Limb (tissue), 2 donors: ENCODE data around the gene TMBIM1.

Experiments used
- DNase-seq, 2 donors: peaks; one replicate each; pipeline ENCODE4 v3.0.0-alpha.2; 2016; ENCODE audit errors: extremely low spot score in 2 of 2

Gene TMBIM1

DNA sequence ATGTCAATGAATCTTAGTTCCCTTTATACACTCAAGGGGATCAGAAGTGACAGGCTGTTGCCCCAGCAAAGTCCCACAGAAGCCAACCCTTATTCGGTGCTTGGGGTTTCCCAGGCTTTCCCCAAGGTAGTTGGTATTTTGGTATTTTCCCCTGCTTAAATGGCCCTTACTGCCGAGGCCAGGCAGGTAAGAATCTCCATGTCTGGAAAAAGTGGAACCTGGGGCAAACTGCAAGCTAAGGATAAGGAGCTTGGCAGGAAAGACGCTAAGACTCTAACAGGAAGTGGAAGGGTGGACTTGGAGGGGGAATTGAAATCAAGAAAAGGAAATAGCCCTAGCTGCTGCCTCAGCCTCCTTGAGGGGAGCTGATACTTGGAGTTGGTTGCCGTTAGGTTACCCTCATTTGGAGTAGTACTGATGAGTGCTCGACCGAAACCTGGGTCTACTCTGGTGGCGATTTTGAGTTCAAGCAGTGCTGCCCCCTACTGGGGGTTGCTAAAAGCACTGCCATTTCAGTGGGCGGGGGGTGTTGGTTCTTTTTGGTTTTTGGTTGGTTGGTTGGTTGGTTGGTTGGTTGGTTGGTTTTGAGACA, 34.8 kb downstream of the TMBIM1 start:
- no peak for DNase-seq

DNA sequence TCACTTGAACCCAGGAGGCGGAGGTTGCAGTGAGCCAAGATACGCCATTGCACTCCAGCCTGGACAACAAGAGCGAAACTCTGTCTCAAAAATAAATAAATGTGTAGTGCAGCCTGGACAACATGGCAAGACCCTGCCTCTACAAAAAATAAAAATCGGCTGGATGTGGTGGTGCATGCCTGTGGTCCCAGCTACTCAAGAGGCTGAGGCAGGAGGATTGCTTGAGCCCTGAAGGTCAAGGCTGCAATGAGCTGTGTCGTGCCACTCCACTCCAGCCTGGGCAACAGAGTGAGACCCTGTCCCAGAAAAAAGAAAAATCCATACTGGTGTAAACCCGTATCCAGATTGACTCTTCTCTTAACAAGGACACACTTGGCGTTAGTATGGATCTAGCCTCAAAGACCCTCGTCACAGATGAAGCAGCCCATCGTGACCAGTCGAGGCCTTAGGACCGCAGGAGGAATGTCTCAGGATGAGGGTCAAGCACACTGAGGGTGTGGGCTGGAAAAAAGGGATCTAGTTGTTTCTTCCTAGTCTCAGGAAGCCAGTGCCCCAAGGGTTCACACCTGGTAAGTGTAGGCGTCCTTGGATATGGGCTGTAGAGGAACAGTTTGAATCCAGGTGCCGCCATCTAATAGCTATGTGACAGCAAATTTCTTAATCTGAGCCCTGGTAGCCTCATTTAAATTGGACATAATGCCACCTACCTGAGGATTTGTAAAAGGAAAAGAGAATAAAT, 35.5 kb downstream of the TMBIM1 start:
- DNase-seq, result no peak

DNA sequence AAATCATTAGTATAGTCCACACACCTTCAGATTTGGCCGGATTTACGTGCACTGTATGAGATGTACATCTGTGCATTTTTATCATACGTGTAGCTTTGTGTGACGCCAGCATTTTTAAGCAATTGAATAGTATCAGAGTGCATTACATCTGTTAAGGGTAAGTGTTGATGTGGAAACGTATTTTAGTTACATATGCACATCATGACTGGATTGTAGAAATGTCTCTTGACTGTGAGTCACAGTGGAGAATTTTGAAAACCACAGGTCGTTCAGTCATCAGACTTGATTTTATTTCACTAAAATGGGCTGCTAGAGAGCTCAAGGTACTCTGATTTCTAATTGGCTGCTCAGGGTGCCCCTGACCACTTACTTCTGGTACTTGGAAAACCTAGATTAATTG, 36.9 kb downstream of the TMBIM1 start:
- no peak for DNase-seq

DNA sequence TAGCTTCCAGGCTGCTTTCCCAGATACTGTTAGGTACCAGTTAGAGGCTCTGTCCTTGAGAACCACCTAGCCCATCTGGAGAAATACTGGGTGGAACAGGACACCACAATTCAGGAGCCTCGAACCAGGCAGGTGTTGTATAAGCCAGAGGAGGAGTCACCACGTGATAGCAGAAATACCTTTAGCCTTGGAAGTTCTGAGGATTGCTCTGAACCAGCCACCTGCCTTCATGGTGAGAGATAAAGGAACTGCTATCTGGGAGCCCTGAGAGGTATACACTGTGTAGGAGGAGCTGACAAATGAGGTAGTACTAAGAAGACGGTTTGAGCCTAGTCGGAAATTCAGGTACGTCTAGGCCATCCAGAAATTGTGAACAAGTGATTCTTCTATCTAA, 39.1 kb downstream of the TMBIM1 start:
- no peak for DNase-seq

DNA sequence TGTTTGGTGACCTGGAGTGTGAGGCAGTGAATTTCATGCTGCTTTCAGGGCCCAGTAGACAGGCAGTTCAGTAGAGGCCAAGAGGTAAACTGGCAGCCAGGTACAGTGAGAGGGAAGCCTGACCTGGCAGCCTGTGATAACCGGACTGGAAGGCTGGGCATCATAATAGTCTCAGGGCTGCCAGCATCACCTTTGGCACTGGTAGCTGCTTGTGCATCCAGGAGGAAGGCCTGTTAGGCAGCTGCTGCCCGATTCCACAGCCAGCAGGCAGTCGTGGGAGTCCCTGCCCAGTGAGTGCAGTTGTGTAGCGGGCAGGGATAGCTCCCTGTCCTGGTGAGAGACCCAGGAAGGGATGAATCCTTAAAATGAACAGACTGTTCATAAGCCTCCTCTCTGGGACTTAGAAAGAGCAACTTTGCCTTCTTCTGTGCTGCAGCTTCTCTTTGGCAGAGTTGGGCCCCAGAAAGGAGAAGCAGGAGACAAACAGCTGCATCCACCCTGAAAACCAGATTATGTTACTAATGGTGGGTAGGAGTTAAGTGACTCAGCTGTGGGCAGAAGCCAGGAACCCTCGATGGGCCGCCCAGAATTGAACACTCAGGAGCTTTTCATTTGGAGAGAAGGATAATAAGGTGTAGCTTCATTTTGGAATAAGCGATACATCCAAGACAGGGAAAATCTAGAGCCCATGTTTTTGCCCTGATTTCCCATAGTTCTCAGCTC, 39.6 kb downstream of the TMBIM1 start:
- no peak for DNase-seq

DNA sequence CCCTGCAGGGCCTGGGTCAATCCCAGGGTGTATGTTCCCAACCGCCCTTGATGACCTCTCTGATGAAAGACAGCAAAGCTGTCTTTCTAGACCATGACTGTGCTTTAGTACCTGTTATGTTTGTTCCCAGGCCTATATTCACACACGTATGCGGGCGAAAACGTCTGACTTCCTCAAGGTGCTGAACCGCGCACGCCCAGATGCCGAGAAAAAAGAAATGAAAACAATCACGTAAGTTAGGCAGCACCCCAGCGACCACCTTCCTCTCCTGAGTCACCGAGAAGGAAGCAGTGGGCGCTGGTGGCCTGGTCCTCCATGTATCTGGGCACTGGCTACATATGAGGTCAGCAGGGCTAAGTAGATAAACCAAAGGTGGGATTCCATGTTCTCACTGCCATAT, 42.6 kb downstream of the TMBIM1 start:
- DNase-seq, result no peak

DNA sequence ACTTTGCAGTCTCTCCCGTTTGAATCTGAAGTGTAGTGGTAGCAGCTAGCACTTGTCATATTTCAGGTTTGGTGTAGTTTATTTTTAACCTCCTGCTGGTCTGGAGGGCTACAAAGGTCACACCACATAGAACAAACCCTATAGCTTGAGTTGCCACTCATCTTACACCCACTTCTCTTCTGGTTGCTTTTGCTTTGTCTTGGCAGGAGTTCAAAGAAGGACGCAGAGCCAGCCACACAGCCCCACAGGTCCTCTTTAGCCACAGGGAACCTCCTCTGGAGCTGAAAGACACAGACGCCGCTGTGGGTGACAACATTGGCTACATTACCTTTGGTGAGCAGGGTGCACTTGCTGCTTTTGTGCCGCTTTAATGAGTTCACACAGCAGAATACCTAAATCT, 47.1 kb downstream of the TMBIM1 start:
- no peak for DNase-seq

DNA sequence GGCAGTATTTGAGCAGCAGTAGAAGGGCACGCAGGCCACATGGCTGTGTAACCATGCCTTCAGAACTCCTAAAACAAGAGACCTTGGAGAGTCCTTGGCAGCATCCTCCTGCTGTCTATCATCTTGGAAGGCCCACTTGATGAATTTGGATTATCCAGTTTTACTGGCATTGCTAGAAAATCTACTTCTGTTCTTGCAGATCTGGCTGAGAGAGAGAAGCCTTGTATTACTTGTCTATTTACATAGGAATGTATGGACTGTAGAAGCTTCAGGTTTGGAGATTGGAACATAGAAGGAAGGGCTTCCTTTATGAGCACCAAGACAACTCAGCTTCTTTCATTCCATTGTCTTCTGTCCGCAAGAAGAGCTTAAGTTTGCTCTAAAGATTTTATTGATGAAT, 47.6 kb downstream of the TMBIM1 start:
- no peak for DNase-seq

DNA sequence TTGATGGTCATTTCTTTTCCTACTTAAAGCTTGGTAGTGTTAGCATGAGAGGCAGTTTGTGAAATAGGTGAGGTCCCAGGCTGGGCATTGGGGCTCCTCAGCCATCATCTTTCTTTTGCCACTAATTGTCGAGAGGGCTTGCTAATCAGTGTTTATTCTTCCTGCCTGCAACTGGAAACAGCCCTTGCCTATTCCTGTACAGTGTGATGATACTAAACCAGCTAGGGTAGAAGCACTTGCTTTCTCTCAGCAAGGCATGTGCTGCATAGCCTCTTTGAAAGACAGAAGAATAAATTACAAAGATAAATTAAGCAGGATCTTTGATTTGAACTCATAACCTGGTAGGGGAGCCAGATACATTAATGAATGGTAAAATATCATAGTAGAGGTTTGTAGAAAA, 48.1 kb downstream of the TMBIM1 start:
- DNase-seq, result no peak

DNA sequence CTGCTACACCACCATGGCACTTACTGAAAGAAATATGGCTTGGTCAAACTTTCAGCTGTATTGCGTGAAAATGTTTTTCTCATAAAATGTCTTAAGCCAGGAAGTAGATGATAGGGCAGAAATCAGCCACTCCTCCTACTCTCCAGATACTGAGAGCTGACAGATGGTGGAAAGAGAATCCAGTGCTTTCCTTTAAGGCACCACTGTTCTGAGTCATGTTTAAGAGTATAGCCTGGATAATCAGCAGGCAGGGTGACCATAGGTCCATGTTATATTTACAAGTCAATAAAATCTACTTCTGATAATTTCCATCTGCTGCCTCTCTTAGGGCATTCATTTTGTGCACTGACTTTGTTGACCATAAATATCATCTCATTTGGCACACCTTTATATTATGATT, 53.4 kb downstream of the TMBIM1 start:
- DNase-seq, result no peak

DNA sequence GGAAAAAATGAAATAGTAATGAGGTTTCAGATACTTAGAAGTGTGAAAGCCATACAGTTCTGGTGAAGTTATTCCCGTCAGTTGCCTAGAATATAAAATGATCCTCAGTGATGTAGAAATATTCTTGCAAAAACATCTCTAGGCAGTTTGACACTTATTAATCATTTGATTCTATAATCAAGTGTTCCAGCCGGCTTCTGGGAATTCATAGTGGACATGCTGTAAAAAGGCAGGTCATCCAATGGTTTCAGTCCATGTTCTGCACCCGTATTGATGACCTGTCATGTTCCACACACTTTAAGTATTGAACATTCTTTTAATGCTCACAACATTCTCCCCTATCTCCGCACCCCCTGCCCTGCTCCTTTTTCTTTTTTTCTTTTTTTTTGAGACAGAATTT, 55.5 kb downstream of the TMBIM1 start:
- no peak for DNase-seq

DNA sequence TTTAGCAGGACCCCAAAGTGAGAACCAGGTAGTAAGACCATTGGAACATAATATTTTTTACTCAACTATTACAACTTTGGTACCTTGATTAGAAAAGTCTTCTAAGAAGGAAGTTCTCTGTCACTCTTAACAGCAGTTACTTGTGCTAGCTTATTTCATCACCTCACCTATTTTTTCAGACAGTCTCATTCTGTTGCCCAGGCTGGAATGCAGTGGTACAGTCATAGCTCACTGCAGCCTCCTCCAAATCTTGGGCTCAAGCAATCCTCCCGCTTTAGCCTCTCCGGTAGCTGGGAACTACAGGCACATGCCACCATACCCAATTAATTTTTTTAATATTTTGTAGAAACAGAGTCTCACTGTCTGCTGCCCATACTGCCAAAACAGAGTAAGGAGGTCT, 57.3 kb downstream of the TMBIM1 start:
- no peak for DNase-seq

DNA sequence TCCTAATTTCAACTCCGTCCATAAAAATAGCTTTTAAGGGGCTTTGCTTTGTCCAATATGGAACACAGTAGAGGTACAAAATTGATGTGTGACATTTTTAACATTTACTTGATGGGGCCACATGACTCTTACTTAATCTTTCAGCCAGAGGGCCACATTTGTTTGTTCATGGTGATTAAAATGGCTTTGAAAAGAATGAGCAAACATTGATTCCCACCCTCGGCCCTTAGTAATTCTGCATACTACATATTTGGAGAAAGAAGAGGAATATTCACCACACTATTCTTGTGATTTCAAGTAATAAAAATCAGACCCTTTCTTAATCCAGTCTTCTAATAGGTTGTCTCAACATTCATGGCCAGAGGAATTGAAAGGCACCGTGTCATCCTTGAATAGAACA, 57.8 kb downstream of the TMBIM1 start:
- DNase-seq, result no peak

DNA sequence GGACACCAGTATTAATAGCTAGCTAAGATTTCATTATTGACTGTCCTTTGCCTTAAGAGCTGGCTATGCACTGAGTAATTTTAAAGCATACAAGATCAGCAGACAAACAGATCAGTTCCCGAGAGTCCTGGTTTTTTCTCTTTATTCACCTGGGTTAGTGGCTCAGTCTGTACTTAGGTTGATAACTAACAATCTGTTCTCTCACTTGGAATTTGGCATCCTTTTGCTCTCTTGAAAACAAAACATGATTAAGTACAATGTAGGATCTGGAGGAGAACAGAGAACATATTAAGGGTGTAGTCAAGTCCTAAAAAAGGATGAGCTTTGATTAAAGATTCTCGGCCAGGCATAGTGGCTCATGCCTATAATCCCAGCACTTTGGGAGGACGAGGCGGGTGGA, 58.8 kb downstream of the TMBIM1 start:
- no peak for DNase-seq

DNA sequence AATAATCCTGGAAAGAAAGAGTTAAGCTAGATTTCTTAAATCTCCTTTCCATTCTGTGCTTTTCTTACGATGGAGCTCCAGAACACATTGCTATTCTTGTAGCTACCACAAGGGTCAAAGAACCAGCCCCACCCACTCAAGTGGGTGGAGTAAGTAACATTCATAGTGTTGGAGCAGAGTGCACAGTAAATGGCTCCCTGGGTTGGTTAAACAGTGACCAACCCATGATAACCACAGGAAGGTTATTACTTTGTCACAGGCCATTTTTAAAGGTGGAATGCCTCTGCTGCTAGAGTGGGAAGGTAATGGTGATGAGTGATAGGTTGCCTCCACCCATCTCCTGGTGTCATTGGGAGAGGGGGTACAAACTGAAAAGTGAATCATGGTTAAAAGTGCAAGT, 61.4 kb downstream of the TMBIM1 start:
- no peak for DNase-seq

DNA sequence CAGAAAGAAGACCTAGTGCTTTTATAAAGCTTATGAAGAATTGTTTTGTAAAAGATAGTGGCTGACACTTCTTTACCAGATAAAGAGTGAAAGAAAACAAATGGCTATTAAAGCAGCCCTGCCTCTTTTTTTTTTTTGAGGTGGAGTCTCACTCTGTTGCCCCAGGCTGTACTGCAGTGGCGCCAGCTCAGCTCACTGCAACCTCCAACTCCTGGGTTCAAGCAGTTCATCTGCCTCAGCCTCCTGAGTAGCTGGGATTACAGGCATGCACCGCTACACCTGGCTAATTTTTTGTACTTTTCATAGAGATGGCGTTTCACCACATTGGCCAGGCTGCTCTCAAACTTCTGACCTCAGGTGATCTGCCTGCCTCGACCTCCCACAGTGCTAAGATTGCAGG, 62.5 kb downstream of the TMBIM1 start:
- DNase-seq, result no peak

DNA sequence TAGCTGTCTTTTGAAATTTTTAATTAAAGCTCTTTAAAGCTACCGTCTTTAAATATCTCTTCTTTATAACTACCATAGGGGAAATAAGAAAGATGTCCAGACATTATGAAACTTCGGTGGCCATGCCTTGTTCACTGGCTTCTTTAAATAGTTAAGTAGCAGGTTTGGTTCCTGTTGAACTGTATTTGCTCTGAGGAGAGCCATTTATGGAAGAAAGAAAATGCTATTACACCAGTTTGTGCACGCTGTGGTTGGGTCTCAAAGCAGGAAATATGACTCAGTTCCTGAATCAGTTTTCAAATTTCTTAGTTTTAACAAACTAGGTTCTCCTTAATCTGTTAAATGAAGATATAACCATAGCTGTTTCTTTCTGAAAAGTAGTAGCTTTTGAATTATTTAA, 63.1 kb downstream of the TMBIM1 start:
- no peak for DNase-seq

DNA sequence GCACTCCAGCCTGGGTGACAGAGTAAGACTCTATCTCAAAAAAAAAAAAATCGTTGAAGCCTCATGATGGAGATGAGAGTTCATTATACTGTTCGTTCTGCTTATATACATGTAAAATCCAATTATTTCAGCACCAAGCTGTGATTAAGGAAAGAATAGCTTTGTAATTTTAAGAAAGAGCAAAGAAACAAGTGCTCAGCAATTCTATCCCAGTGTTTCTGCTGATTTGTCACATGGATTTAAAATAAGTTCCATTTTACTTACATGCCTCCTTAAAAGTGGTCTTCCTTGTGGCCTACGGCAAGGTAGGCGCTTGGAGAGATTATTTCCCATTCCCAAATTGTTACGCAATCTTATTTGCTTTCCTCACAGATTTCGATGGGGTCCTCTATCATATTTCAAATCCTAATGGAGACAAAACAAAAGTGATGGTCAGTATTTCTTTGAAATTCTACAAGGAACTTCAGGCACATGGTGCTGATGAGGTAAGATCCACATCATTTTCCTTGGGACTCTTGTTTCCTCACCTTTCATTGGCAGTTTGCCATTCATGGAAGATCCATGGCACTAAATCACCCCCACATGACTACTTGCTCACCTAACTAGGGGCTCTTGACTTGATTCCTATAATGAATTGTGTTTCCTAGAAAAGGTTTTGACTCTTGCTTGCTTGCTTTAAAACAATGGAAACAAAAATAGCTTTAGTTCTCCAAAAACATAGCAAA, 63.8 kb downstream of the TMBIM1 start:
- no peak for DNase-seq

DNA sequence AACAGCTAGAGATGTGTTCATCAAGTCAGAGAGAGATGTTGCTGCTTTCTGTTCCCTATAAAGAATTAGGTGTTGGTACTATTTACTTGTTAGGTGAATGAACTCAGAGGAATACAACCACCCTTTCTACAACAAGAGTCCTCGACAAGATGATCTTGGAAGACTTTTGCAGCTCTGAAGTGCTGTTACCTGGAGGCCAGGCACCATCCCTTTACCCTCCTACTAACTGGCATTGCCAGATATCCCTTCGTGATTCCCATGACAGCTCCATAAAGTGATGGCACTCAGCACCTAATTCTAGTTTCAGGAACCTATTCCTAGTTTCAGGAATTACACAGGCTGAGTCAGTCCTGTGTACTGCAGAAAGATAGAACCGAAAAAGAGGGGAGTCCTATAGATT, 65.4 kb downstream of the TMBIM1 start:
- DNase-seq, result no peak
